IMR-90 (cell line): Measurements from ENCODE around the gene AFAP1L2. TPM values are rescaled to one million over a fixed set of nuclear protein-coding genes. Genes with fewer than 3 reads are reported as not detected.

Experiments
- ATAC-seq: fragments of 200-7000 bp; cut with Tn5 transposase; 2 replicates; pipeline ENCODE4 v1.9.1; 2020; ENCODE audit warnings: low read depth, mild to moderate bottlenecking, moderate library complexity
- BruUV-seq: library from RNA; stranded (reverse); fragments of 400-500 nt; replicated peaks from 2 replicates; lab custom pipeline; 2021; lab: Mats Ljungman, UMichigan
- CTCF ChIA-PET: fragments of 300-600 bp; formaldehyde crosslinking; extraction: SDS; loops from one replicate; lab custom pipeline; 2021; ENCODE audit warnings: antibody characterized with exemption; lab: Yijun Ruan, JAX
- POLR2A ChIA-PET: fragments of 300-600 bp; sonication (Branson Sonifier 250); formaldehyde crosslinking; loops from one replicate; lab custom pipeline; 2022; ENCODE audit warnings: antibody characterized with exemption; ENCODE audit not compliant: unreplicated experiment; lab: Charles Lee
- DNase-seq: peaks from one replicate; pipeline ENCODE4 v3.0.0; 2013
- H2AFZ ChIP-seq: replicated peaks from 2 replicates; pipeline ENCODE3; 2013; ENCODE audit warnings: low read length, mild to moderate bottlenecking; ENCODE audit not compliant: poor library complexity
- H2AK5ac ChIP-seq: 2 replicates; pipeline ENCODE4 v1.6.1; 2013; ENCODE audit warnings: low read depth, low read length, inconsistent platforms
- H2AK9ac ChIP-seq: replicated peaks from 2 replicates; pipeline ENCODE3; 2013; ENCODE audit warnings: mild to moderate bottlenecking, low read depth, low read length, moderate library complexity; ENCODE audit not compliant: poor library complexity
- H2BK120ac ChIP-seq: 2 replicates; pipeline ENCODE4 v1.6.1; 2013; ENCODE audit warnings: low read depth, low read length, inconsistent platforms
- H2BK15ac ChIP-seq: 3 replicates; pipeline ENCODE4 v1.6.1; 2013; ENCODE audit warnings: low read depth, low read length, inconsistent platforms
- H2BK20ac ChIP-seq: 2 replicates; pipeline ENCODE4 v1.6.1; 2013; ENCODE audit warnings: low read depth, mild to moderate bottlenecking, inconsistent platforms, low read length, moderate library complexity
- H2BK5ac ChIP-seq: 2 replicates; pipeline ENCODE4 v1.6.1; 2013; ENCODE audit warnings: mild to moderate bottlenecking, low read depth, low read length, inconsistent platforms; ENCODE audit not compliant: poor library complexity, severe bottlenecking
- H3K14ac ChIP-seq: replicated peaks from 2 replicates; pipeline ENCODE4 v1.6.1; 2013; ENCODE audit warnings: low read depth, low read length, inconsistent platforms
- H3K18ac ChIP-seq: 2 replicates; pipeline ENCODE4 v1.6.1; 2013; ENCODE audit warnings: low read depth, low read length, control low read depth
- H3K23ac ChIP-seq: 2 replicates; pipeline ENCODE4 v1.6.1; 2013; ENCODE audit warnings: low read depth, low read length, inconsistent platforms
- H3K27ac ChIP-seq: 2 replicates; pipeline ENCODE4 v1.5.1; 2013; ENCODE audit warnings: mild to moderate bottlenecking, control low read depth, low read length; ENCODE audit not compliant: insufficient read depth
- H3K27me3 ChIP-seq: 2 replicates; pipeline ENCODE4 v1.6.1; 2013; ENCODE audit warnings: low read length; ENCODE audit not compliant: control insufficient read depth, insufficient read depth
- H3K36me3 ChIP-seq: 2 replicates; pipeline ENCODE4 v1.6.1; 2013; ENCODE audit warnings: low read length, mixed read lengths; ENCODE audit not compliant: control insufficient read depth, insufficient read depth
- H3K4ac ChIP-seq: 2 replicates; pipeline ENCODE4 v1.6.1; 2013; ENCODE audit warnings: low read depth, low read length, inconsistent platforms
- H3K4me1 ChIP-seq: 2 replicates; pipeline ENCODE4 v1.6.1; 2013; ENCODE audit warnings: low read length, mixed read lengths; ENCODE audit not compliant: control insufficient read depth, insufficient read depth
- H3K4me2 ChIP-seq: 2 replicates; pipeline ENCODE4 v1.6.1; 2013; ENCODE audit warnings: low read depth, mild to moderate bottlenecking, control low read depth, low read length, moderate library complexity
- H3K4me3 ChIP-seq: 2 replicates; pipeline ENCODE4 v1.5.1; 2013; ENCODE audit warnings: low read depth, mild to moderate bottlenecking, control low read depth, low read length, moderate library complexity; ENCODE audit not compliant: insufficient read depth
- H3K56ac ChIP-seq: 2 replicates; pipeline ENCODE4 v1.6.1; 2013; ENCODE audit warnings: low read length, inconsistent platforms; ENCODE audit not compliant: insufficient read depth; ENCODE audit errors: extremely low read depth
- H3K79me1 ChIP-seq, 2 experiments: 2 replicates each; pipeline ENCODE4 v1.6.1; 2013; ENCODE audit warnings: low read length in 2 of 2, inconsistent platforms in 1 of 2, low read depth in 1 of 2
- H3K9ac ChIP-seq: 2 replicates; pipeline ENCODE4 v1.6.1; 2013; ENCODE audit warnings: low read depth, low read length, control low read depth
- H3K9me1 ChIP-seq: 2 replicates; pipeline ENCODE4 v1.6.1; 2013; ENCODE audit warnings: low read length, inconsistent platforms; ENCODE audit not compliant: insufficient read depth
- H3K9me3 ChIP-seq: 2 replicates; pipeline ENCODE4 v1.6.1; 2013; ENCODE audit warnings: low read length; ENCODE audit not compliant: control insufficient read depth, insufficient read depth
- H4K20me1 ChIP-seq: 2 replicates; pipeline ENCODE4 v1.6.1; 2013; ENCODE audit warnings: low read length, inconsistent platforms; ENCODE audit not compliant: insufficient read depth
- H4K5ac ChIP-seq: 2 replicates; pipeline ENCODE4 v1.6.1; 2013; ENCODE audit warnings: mild to moderate bottlenecking, low read depth, low read length, control low read depth
- H4K8ac ChIP-seq, 2 experiments: 2 replicates each; pipeline ENCODE4 v1.6.1; 2013; ENCODE audit warnings: low read depth in 2 of 2, low read length in 2 of 2, control low read depth in 1 of 2, inconsistent platforms in 1 of 2
- H4K91ac ChIP-seq: 2 replicates; pipeline ENCODE4 v1.6.1; 2013; ENCODE audit warnings: low read depth, low read length, inconsistent platforms; ENCODE audit not compliant: insufficient read depth
- BHLHE40 ChIP-seq: fragments of 150-350 bp; IDR thresholded peaks from 2 replicates; pipeline ENCODE4 v1.6.1; 2016; ENCODE audit warnings: mild to moderate bottlenecking, low read depth, low read length
- CEBPB ChIP-seq: IDR thresholded peaks from 2 replicates; pipeline ENCODE4 v1.6.1; 2012; ENCODE audit warnings: low read depth, low read length, improper control_type of control experiment
- CHD1 ChIP-seq: IDR thresholded peaks from 2 replicates; pipeline ENCODE4 v1.6.1; 2012; ENCODE audit warnings: low read depth, low read length, improper control_type of control experiment
- CTCF ChIP-seq: conservative IDR thresholded peaks from 2 replicates; pipeline ENCODE4 v1.5.1; 2012; ENCODE audit warnings: mild to moderate bottlenecking, low read depth, low read length, improper control_type of control experiment
- ELK1 ChIP-seq: fragments of 150-350 bp; IDR thresholded peaks from 2 replicates; pipeline ENCODE4 v1.6.1; 2016; ENCODE audit warnings: low read depth, mild to moderate bottlenecking, low read length, moderate library complexity, borderline replicate concordance
- FOS ChIP-seq: fragments of 150-350 bp; IDR thresholded peaks from 2 replicates; pipeline ENCODE4 v1.6.1; 2016; ENCODE audit warnings: low read depth, low read length
- MAFK ChIP-seq: IDR thresholded peaks from 2 replicates; pipeline ENCODE4 v1.6.1; 2012; ENCODE audit warnings: low read depth, low read length, improper control_type of control experiment
- MAZ ChIP-seq: IDR thresholded peaks from 2 replicates; pipeline ENCODE4 v1.6.1; 2012; ENCODE audit warnings: low read depth, mild to moderate bottlenecking, low read length, improper control_type of control experiment, moderate library complexity, borderline replicate concordance
- MXI1 ChIP-seq: IDR thresholded peaks from 2 replicates; pipeline ENCODE4 v1.6.1; 2012; ENCODE audit warnings: low read depth, mild to moderate bottlenecking, low read length, moderate library complexity, borderline replicate concordance
- NFE2L2 ChIP-seq: fragments of 150-350 bp; IDR thresholded peaks from 2 replicates; pipeline ENCODE4 v1.6.1; 2016; ENCODE audit warnings: low read depth, mild to moderate bottlenecking, low read length
- POLR2A ChIP-seq: IDR thresholded peaks from 2 replicates; pipeline ENCODE4 v1.6.1; 2012; ENCODE audit warnings: mild to moderate bottlenecking, low read depth, low read length
- RAD21 ChIP-seq: IDR thresholded peaks from 2 replicates; pipeline ENCODE4 v1.6.1; 2012; ENCODE audit warnings: low read length, improper control_type of control experiment
- RCOR1 ChIP-seq: IDR thresholded peaks from 2 replicates; pipeline ENCODE4 v1.6.1; 2012; ENCODE audit warnings: mild to moderate bottlenecking, low read length, improper control_type of control experiment; ENCODE audit not compliant: insufficient replicate concordance
- RFX5 ChIP-seq: IDR thresholded peaks from 2 replicates; pipeline ENCODE4 v1.8.0; 2012; ENCODE audit warnings: low read depth, mild to moderate bottlenecking, low read length, moderate library complexity
- SMC3 ChIP-seq: fragments of 150-350 bp; IDR thresholded peaks from 2 replicates; pipeline ENCODE4 v1.6.1; 2016; ENCODE audit warnings: low read depth, mild to moderate bottlenecking, antibody characterized with exemption, low read length, moderate library complexity
- USF2 ChIP-seq: fragments of 150-350 bp; IDR thresholded peaks from 2 replicates; pipeline ENCODE4 v1.6.1; 2017; ENCODE audit warnings: mild to moderate bottlenecking, antibody characterized with exemption, low read length, low read depth
- WGBS, 2 experiments: methylation state at CpG; one replicate each; pipeline versions ENCODE4 v1.1.5 to v1.1.7; 2013; ENCODE audit warnings: missing lambda C conversion rate in 2 of 2; ENCODE audit not compliant: insufficient read length in 1 of 2; ENCODE audit errors: extremely low coverage in 2 of 2; 5-methylcytosine and 5-hydroxymethylcytosine counted together
- dilution Hi-C: fragments of 300-500 bp; cut with HindIII; formaldehyde crosslinking; loops from one replicate; pipeline ENCODE4 v1.14.3; 2018; ENCODE audit warnings: low sequenced_read_pairs; ENCODE audit not compliant: unreplicated experiment
- in situ Hi-C: fragments of 300-500 bp; cut with MboI; formaldehyde crosslinking; loops from 3 replicates; pipeline ENCODE4 v1.14.3; 2019; ENCODE audit warnings: low sequenced_read_pairs, inconsistent platforms, mixed read lengths
- intact Hi-C: fragments of 100-400 bp; cut with micrococcal nuclease; formaldehyde crosslinking; loops from 2 replicates; pipeline ENCODE4 v1.10.0; 2022
- polyA plus RNA-seq, 3 experiments: library from polyadenylated mRNA; depleted of rRNA; stranded (reverse); fragments of >200 nt; gene quantifications; 2 replicates each; pipeline ENCODE4 v1.2.3, GENCODE V29; 2012; ENCODE audit warnings: low replicate concordance in 1 of 3
- total RNA-seq: library from RNA; depleted of rRNA; stranded (reverse); fragments of >200 nt; gene quantifications from 2 replicates; pipeline ENCODE4 v1.2.3, GENCODE V29; 2012

Gene AFAP1L2
- total and polyA plus RNA-seq, 2 of the 4 experiments (the other 2 are of a cell fraction), result under 0.01 to 0.10 TPM

DNA sequence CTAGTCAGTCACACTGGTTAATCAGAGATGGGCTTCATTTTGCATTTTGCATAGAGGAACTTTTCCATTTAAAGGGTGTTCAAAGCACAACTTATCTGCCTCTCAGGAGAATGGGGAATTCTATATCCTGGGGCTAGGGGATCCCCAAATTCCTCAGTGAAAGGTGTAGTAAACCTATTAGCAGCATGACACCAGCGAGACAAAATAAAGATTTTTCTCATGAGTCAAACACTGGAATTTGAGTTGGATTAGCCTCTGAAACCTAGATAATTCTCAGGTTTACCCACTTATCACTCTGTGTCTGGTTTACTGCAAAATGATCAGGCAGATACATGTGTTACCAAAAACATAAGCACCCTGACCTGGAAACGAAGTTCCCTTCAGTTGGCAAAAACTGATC lies 2.1 kb downstream of the AFAP1L2 start:
- no peaks in the 10 kb centered on the region for H4K20me1 ChIP-seq
- no peaks in the 10 kb centered on the region for H3K9me3 ChIP-seq
- no peak overlapping the region for H3K14ac ChIP-seq
- no peak overlapping the region for H2AFZ ChIP-seq
- ATAC-seq (no peak), DNase-seq (no peak)
- H3K4me1 ChIP-seq, result no peaks in the 10 kb centered on the region
- H3K27me3 ChIP-seq, result peaks cover 53% of the 10 kb centered on the region
- H2BK5ac ChIP-seq, result no peak overlapping the region
- no peak overlapping the region for H3K9ac ChIP-seq
- in situ Hi-C loops, result no loop called here
- H3K27ac ChIP-seq, result no peak overlapping the region
- no peak overlapping the region for H2BK15ac ChIP-seq
- H3K4ac ChIP-seq, result no peak overlapping the region
- no peaks in the 10 kb centered on the region for H3K79me1 ChIP-seq
- H3K4me3 ChIP-seq, result no peak overlapping the region
- no peaks in the 10 kb centered on the region for H3K36me3 ChIP-seq
- CTCF ChIA-PET, result no interaction called here
- POLR2A ChIA-PET, result no interaction called here
- dilution Hi-C loops, result no loop called here
- H4K5ac ChIP-seq, result no peak overlapping the region
- H2BK20ac ChIP-seq, result no peak overlapping the region
- no peak overlapping the region for H3K23ac ChIP-seq
- H3K18ac ChIP-seq, result no peak overlapping the region
- no peak overlapping the region for H2AK9ac ChIP-seq
- BruUV-seq, result no TSS peak
- intact Hi-C loops, result no loop called here
- TF ChIP-seq CTCF (no peak), POLR2A (no peak), CHD1 (no peak), RAD21 (no peak), RFX5 (no peak), CEBPB (no peak), ELK1 (no peak), MXI1 (no peak), RCOR1 (no peak), FOS (no peak), USF2 (no peak), MAFK (no peak), MAZ (no peak), BHLHE40 (no peak), NFE2L2 (no peak), SMC3 (no peak)
- no peak overlapping the region for H3K4me2 ChIP-seq
- no peak overlapping the region for H2AK5ac ChIP-seq
- H4K8ac ChIP-seq, result no peak overlapping the region
- no peak overlapping the region for H3K56ac ChIP-seq
- WGBS, 2 experiments, result no CpG with 5 or more reads among the region's 2 CpGs
- no peaks in the 10 kb centered on the region for H3K9me1 ChIP-seq
- no peak overlapping the region for H2BK120ac ChIP-seq
- H4K91ac ChIP-seq, result no peak overlapping the region
